Jurkat, Clone E6-1 (cell line): Measurements from ENCODE around the gene SLC38A3. TPM values are rescaled to one million over a fixed set of nuclear protein-coding genes. Genes with fewer than 3 reads are reported as not detected.

Source experiments
- DNase-seq: peaks from one replicate; pipeline ENCODE4 v3.0.0-alpha.2; 2011; ENCODE audit warnings: low read depth, low spot score
- H3K4me3 ChIP-seq: 2 replicates; pipeline ENCODE4 v1.5.1; 2011; ENCODE audit warnings: mild to moderate bottlenecking, low read length, control low read depth, moderate library complexity
- polyA plus RNA-seq: library from polyadenylated mRNA; unstranded; fragments of >200 nt; gene quantifications from one replicate; pipeline ENCODE4 v1.2.1, GENCODE V29; 2012; ENCODE audit warnings: missing spikeins; ENCODE audit not compliant: insufficient read length, insufficient read depth

The SLC38A3 gene
- polyA plus RNA-seq: 2.0 TPM

- H3K4me3 ChIP-seq: peak within 1 kb of the TSS; percentile 42
- DNase-seq: no peak
Measured at GRCh38 chr3:50204804-50205412, at the start of gene SLC38A3. Gene SLC38A3, plus strand, starts transcription at chr3:50205271. Its CDS starts 8,929 bp downstream, at chr3:50214200.

GRCh38 chr3:50155491-50155878 is 49.6 kb upstream of the SLC38A3 start:
- no peak overlapping the region; the same call in 1 of the 2 replicates for H3K4me3 ChIP-seq

DNA sequence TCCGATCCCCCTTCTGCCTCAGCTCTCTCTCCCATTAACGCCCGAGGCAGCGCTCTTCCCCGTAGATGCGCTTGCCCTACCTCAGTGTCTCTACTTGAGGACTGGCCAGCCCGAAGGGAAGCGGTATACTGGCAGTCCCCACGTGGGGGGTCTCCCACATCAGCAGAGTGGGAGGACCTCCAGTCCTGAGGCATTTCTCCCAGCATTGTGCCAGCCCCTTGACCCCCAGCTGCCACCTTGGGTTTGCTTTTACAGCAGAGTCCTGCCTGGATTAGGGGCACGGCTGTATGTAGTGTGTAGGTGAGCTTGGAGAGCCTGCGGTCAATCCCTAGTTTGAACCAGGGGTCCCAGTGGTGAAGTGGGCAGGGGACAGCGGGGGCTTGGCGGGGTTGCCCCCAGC is 49.2 kb upstream of the SLC38A3 start:
- H3K4me3 ChIP-seq: no peak overlapping the region
- DNase-seq: no peak

More at GRCh38 chr3:50155491-50155878, 49.6 kb upstream of the SLC38A3 start:
- no peak for DNase-seq

GRCh38 chr3:50156549-50157493 is 48.2 kb upstream of the SLC38A3 start:
- H3K4me3 ChIP-seq: no peak overlapping the region
- no peak for DNase-seq

- H3K4me3 ChIP-seq: no peak overlapping the region
- DNase-seq: no peak
Measured at GRCh38 chr3:50157827-50158529, 47.1 kb upstream of the SLC38A3 start.

GRCh38 chr3:50158530-50159146 is 46.4 kb upstream of the SLC38A3 start:
- DNase-seq: no peak
- no peak overlapping the region for H3K4me3 ChIP-seq

DNA sequence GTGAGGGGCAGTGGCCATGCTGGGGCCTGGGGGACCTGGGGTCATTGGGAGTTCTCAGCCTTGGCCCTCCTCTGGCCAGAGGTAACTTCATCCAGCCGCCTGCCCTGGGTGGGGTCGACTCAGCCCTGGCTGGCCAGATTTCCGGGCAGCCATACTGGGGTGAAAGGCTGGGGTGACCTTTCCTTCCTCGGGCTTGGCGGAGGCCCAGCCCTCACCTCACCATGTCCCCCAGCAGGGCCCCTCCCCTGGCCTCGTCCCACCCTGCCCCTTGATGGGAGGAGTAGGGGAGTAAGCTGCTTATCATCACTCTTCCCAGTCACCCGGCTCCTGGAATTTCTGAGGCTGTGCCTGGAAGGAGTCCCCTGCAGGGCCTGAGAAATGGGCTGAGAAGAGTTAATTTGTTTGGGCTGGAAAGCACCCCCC is 44.5 kb upstream of the SLC38A3 start:
- no peak overlapping the region for H3K4me3 ChIP-seq
- DNase-seq: no peak

- no peak for DNase-seq
- no peak overlapping the region for H3K4me3 ChIP-seq
Measured at GRCh38 chr3:50161320-50161719, 43.8 kb upstream of the SLC38A3 start.

DNA sequence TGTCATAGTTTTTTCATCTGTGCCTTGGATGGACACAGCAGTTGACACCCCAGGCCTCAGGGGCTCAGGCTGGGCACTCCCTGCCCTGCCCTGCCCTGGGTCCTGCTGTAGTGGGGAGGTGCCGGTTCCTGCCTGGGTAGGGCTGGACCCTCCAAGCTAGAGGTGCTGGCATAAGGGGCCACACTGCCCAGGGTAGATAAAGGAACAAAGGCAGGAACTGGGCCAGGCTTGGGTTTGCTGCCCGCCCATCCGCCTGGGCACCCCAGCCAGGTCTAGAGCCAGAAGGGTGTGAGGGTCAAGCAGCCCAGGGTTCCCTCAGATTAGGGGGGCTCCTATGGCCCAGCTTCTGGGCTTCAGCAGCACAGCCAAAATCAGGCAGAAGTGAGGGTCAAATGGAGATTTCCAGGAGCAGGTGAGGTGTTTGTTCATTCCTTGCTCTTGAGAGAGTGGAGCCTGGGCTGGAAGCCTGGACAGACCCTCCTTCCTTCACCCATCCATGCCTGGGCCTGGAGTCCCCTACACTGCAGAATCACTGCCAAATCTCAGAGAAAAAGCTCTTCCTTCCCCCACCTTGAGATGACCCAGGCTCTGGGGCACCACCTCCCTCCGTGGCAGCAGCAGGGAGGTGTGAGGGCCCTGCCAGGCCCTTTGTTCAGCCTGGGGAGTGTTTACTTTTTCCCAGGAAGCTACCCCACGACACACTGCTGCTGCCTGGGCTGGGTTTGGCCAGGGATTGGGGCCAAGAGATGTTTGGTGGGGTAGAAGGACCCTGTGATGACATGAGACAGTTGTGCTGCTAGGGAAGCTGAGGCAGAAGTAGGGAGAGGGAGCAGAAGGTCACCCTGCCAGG is 42.8 kb upstream of the SLC38A3 start:
- DNase-seq: no peak
- no peak overlapping the region for H3K4me3 ChIP-seq

DNA sequence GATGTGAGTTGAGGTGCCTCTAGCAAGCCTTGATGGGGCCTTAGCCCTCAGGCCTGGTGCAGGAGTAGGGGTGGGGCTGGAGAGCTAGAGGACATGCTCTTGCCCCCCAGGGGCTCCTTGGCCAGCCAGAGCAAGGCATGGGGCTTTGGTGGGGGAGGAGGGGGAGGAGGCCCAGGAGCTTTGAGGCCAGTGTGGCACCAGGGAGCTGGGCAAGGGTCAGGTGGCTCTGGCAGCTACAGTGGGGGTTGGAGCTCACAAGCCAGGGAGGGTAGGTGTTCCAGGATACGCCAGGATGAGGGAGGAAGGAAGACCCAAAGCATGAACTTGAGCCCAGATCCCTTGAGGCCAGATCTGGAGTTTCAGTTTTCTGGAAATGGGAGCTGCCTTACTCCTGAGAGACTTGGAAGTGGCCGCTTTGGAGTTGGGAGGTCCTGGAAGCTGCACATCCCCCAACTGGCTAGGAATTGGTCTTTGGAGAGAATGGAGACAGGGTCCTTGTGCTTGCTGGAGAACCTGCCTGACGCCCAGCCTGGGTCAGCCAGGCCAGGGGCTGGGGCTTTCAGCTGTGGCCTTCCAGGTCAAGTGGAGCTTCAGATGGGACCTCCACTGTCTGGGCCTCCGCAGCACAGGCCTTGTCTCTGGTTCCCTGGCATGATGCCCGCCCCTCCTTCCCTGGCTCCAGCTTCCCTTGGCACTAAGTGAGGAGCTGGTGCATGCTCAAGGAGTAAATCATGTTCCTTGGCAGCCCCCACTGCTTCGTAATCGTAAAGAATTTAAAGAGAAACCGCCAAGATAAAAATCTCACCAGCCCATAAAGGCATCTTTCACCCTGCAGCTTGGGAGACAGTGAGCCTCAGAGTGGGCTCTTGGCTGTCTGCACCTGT is 41.3 kb upstream of the SLC38A3 start:
- no peak overlapping the region for H3K4me3 ChIP-seq
- no peak for DNase-seq

- H3K4me3 ChIP-seq: no peak overlapping the region
- DNase-seq: no peak
Measured at GRCh38 chr3:50164481-50164880, 40.6 kb upstream of the SLC38A3 start.

DNA sequence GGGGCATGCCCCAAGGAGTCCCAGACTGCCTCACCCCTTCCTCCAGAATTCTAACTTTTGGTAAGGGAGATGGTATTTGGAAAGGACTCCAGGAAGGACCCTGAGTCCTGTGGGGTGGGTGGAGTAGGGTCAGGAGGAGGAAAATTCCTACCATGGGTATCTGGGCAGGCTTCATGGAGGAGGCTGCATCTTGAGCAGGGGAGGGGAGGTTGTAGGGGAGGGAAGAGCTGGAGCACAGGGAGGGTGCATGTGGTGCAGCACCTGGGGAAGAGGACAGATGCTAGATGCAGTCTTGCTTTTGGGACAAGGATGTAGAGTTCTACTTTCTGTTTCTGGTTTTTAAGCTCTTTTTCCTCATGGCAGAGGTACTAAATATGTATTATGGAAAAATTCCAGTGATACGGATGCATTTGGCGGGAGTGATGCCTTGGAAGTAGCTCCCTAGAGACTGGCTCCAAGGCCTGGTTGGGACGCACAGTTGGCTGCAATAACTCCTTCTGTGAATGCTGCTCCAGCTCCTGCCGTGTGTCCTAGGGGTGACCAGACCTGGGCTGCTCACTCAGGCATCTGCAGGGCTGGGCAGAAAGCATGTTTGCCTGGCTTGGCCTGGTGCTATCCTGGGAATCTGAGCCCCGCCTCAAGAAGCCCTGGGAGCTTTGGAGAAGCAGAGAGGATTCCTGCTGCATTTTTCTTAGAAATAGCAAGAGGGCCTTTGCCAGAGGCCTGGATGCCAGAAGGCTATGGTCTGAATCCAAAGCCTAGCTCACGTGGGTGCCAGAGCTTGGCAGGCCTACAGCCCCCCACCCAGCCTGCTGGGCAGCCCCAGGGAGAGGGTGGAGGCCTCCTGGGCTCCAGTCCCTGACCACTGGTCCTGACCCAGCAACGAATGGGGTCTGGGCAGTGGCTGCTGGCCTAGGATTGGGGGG is 39.8 kb upstream of the SLC38A3 start:
- no peak for DNase-seq
- H3K4me3 ChIP-seq: no peak overlapping the region

- no peak for DNase-seq
Measured at GRCh38 chr3:50165910-50166538, 39.0 kb upstream of the SLC38A3 start.

GRCh38 chr3:50166620-50167019 is 38.5 kb upstream of the SLC38A3 start:
- H3K4me3 ChIP-seq: no peak overlapping the region
- no peak for DNase-seq

More at GRCh38 chr3:50165910-50166538, 39.0 kb upstream of the SLC38A3 start:
- H3K4me3 ChIP-seq: no peak overlapping the region

DNA sequence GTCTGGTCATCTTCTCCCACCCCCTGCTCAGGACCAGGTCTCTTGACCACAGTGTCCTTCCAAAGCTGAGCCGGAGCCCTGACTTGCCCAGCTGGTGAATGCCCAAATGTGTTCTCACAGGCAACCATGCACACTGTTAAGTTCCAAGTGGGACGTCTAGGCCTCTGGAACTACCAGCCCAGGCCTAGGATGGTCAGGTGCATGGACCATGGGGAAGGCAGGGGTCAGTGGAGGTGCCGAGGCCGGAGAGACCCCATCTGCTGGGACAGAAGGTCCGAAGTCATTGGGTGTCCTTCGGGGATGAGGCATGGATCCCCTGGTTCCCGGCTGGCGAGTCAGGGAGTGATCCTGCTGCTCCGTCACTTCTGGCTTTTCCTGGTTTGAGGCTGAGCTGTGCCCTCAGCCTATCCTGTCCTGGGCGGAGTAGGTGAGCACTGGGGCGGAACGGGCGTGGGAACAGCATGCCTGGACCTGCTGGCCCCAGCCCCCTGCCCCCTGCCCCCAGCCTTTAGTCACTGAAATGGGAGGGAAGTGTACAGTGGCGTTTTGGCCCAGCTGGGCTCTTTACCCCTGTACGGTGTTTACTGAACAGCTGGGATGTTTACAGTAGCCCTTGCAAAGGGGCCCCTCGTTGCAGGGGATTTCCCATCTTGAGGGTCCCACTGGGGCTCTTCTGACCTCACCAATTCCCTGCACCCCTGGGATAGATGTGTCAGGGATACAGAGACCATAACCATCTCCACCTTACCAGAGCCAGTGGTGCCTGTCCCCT is 37.8 kb upstream of the SLC38A3 start:
- H3K4me3 ChIP-seq: no peak overlapping the region
- DNase-seq: no peak
